ENCODE data around the gene COQ9.
"Not testable (repeated sequence)": the region's sequence is repeated elsewhere in the genome, so short reads cannot be mapped to it uniquely, and the experiment has no call there.

COQ9 gene

GRCh38 chr16:57489229-57489628 lies 42.0 kb downstream of the COQ9 start:
- ATAC-seq (ENCODE audit: insufficient read depth, low read depth) (no peak), DNase-seq (no peak)
- TF ChIP-seq CTCF (IDR thresholded peaks at IDR 0.05; ENCODE audit: borderline replicate concordance, extremely low read depth, low read length, poor library complexity, severe bottlenecking): no peak
- no peak for TF ChIP-seq EZH2 (IDR thresholded peaks at IDR 0.05; ENCODE audit: borderline replicate concordance, low read depth, low read length, severe bottlenecking)
- Histone ChIP-seq H3K79me2 (ENCODE audit: insufficient read depth, low read length) (no peaks in the 10 kb centered on the region), H3K9ac (ENCODE audit: low read depth, low read length) (no peak overlapping the region), H3K27ac (ENCODE audit: low read length) (no peak overlapping the region), H3K4me1 (ENCODE audit: insufficient read depth, low read length) (peaks cover 17% of the 10 kb centered on the region), H2AFZ (ENCODE audit: low read depth, low read length) (no peak overlapping the region), H3K9me3 (ENCODE audit: insufficient read depth, low read length, severe bottlenecking) (no peaks in the 10 kb centered on the region), H3K4me3 (ENCODE audit: low read depth in 1 of 2, low read length in 2 of 2) (no peak overlapping the region), H4K20me1 (ENCODE audit: insufficient read depth, low read length) (peaks cover 13% of the 10 kb centered on the region; the same call in 1 of the 2 replicates), H3K27me3 (ENCODE audit: insufficient read depth, low read length, poor library complexity) (peaks cover 7% of the 10 kb centered on the region), H3K36me3 (ENCODE audit: insufficient read depth, low read length) (no peaks in the 10 kb centered on the region), H3K4me2 (ENCODE audit: insufficient read depth, low read length) (no peak overlapping the region)

- H3K4me3 ChIP-seq (ENCODE audit: low read depth in 1 of 2, low read length in 2 of 2): no peak overlapping the region
- no peaks in the 10 kb centered on the region for H3K36me3 ChIP-seq (ENCODE audit: insufficient read depth, low read length)
- H3K27ac ChIP-seq (ENCODE audit: low read length): no peak overlapping the region
- no peak overlapping the region for H3K4me2 ChIP-seq (ENCODE audit: insufficient read depth, low read length)
- no peak overlapping the region for H3K9ac ChIP-seq (ENCODE audit: low read depth, low read length)
- no peaks in the 10 kb centered on the region for H4K20me1 ChIP-seq (ENCODE audit: insufficient read depth, low read length)
- no peak for TF ChIP-seq EZH2 (IDR thresholded peaks at IDR 0.05; ENCODE audit: borderline replicate concordance, low read depth, low read length, severe bottlenecking)
- no peak for TF ChIP-seq CTCF (IDR thresholded peaks at IDR 0.05; ENCODE audit: borderline replicate concordance, extremely low read depth, low read length, poor library complexity, severe bottlenecking)
- peaks cover 7% of the 10 kb centered on the region for H3K27me3 ChIP-seq (ENCODE audit: insufficient read depth, low read length, poor library complexity)
- ATAC-seq (ENCODE audit: insufficient read depth, low read depth): no peak
- DNase-seq: no peak
- no peaks in the 10 kb centered on the region for H3K9me3 ChIP-seq (ENCODE audit: insufficient read depth, low read length, severe bottlenecking)
- H3K4me1 ChIP-seq (ENCODE audit: insufficient read depth, low read length): no peaks in the 10 kb centered on the region
- H2AFZ ChIP-seq (ENCODE audit: low read depth, low read length): no peak overlapping the region
- no peaks in the 10 kb centered on the region for H3K79me2 ChIP-seq (ENCODE audit: insufficient read depth, low read length)
Measured at GRCh38 chr16:57493767-57494166, 46.5 kb downstream of the COQ9 start.

GRCh38 chr16:57497121-57497520 lies 49.8 kb downstream of the COQ9 start:
- Histone ChIP-seq H3K27ac (ENCODE audit: low read length) (no peak overlapping the region), H3K4me2 (ENCODE audit: insufficient read depth, low read length) (no peak overlapping the region), H3K4me1 (ENCODE audit: insufficient read depth, low read length) (0 out of 2 replicates have a peak, but pooled peaks cover 2% of the 10 kb centered on the region), H3K9ac (ENCODE audit: low read depth, low read length) (no peak overlapping the region), H3K36me3 (ENCODE audit: insufficient read depth, low read length) (no peaks in the 10 kb centered on the region), H3K9me3 (ENCODE audit: insufficient read depth, low read length, severe bottlenecking) (no peaks in the 10 kb centered on the region), H2AFZ (ENCODE audit: low read depth, low read length) (no peak overlapping the region), H3K4me3 (ENCODE audit: low read depth in 1 of 2, low read length in 2 of 2) (no peak overlapping the region), H4K20me1 (ENCODE audit: insufficient read depth, low read length) (no peaks in the 10 kb centered on the region), H3K79me2 (ENCODE audit: insufficient read depth, low read length) (no peaks in the 10 kb centered on the region), H3K27me3 (ENCODE audit: insufficient read depth, low read length, poor library complexity) (peaks cover 4% of the 10 kb centered on the region)
- no peak for DNase-seq
- ATAC-seq (ENCODE audit: insufficient read depth, low read depth): no peak
- TF ChIP-seq CTCF (IDR thresholded peaks at IDR 0.05; ENCODE audit: borderline replicate concordance, extremely low read depth, low read length, poor library complexity, severe bottlenecking) (no peak), EZH2 (IDR thresholded peaks at IDR 0.05; ENCODE audit: borderline replicate concordance, low read depth, low read length, severe bottlenecking) (no peak)

- Histone ChIP-seq H3K4me1 (ENCODE audit: insufficient read depth, low read length) (0 out of 2 replicates have a peak, but pooled peaks cover 2% of the 10 kb centered on the region), H3K9me3 (ENCODE audit: insufficient read depth, low read length, severe bottlenecking) (no peaks in the 10 kb centered on the region), H4K20me1 (ENCODE audit: insufficient read depth, low read length) (no peaks in the 10 kb centered on the region), H3K4me2 (ENCODE audit: insufficient read depth, low read length) (no peak overlapping the region), H2AFZ (ENCODE audit: low read depth, low read length) (no peak overlapping the region), H3K27me3 (ENCODE audit: insufficient read depth, low read length, poor library complexity) (no peaks in the 10 kb centered on the region), H3K9ac (ENCODE audit: low read depth, low read length) (no peak overlapping the region), H3K4me3 (ENCODE audit: low read depth in 1 of 2, low read length in 2 of 2) (no peak overlapping the region), H3K36me3 (ENCODE audit: insufficient read depth, low read length) (no peaks in the 10 kb centered on the region), H3K27ac (ENCODE audit: low read length) (no peak overlapping the region), H3K79me2 (ENCODE audit: insufficient read depth, low read length) (no peaks in the 10 kb centered on the region)
- TF ChIP-seq EZH2 (IDR thresholded peaks at IDR 0.05; ENCODE audit: borderline replicate concordance, low read depth, low read length, severe bottlenecking) (no peak), CTCF (IDR thresholded peaks at IDR 0.05; ENCODE audit: borderline replicate concordance, extremely low read depth, low read length, poor library complexity, severe bottlenecking) (no peak)
- DNase-seq (no peak), ATAC-seq (ENCODE audit: insufficient read depth, low read depth) (no peak)
Measured at GRCh38 chr16:57498031-57498430, 50.8 kb downstream of the COQ9 start.

GRCh38 chr16:57499941-57500340 lies 52.7 kb downstream of the COQ9 start:
- not testable (repeated sequence) for H3K27me3 ChIP-seq (ENCODE audit: insufficient read depth, low read length, poor library complexity); DNase-seq; H3K36me3 ChIP-seq (ENCODE audit: insufficient read depth, low read length); H3K27ac ChIP-seq (ENCODE audit: low read length); H2AFZ ChIP-seq (ENCODE audit: low read depth, low read length); H3K79me2 ChIP-seq (ENCODE audit: insufficient read depth, low read length); H3K4me2 ChIP-seq (ENCODE audit: insufficient read depth, low read length); H3K9me3 ChIP-seq (ENCODE audit: insufficient read depth, low read length, severe bottlenecking); H3K4me3 ChIP-seq (ENCODE audit: low read depth in 1 of 2, low read length in 2 of 2); ATAC-seq (ENCODE audit: insufficient read depth, low read depth); H3K9ac ChIP-seq (ENCODE audit: low read depth, low read length); H3K4me1 ChIP-seq (ENCODE audit: insufficient read depth, low read length); H4K20me1 ChIP-seq (ENCODE audit: insufficient read depth, low read length)

All from DND-41 (cell line).